ENCODE results near the gene GOLGA6C.

- TF ChIP-seq ZNF444 (CRISPR knock-in tag; IDR thresholded peaks at IDR 0.05) = no peak
- no peak for TF ChIP-seq ZBTB26 (CRISPR knock-in tag; IDR thresholded peaks at IDR 0.05)
- TF ChIP-seq MYBL2 (IDR thresholded peaks at IDR 0.05; ENCODE audit: low read depth) = no peak
- no peak for TF ChIP-seq MYBL2 (CRISPR knock-in tag; IDR thresholded peaks at IDR 0.05; ENCODE audit: borderline replicate concordance)
- no peak for TF ChIP-seq CREM (IDR thresholded peaks at IDR 0.05; ENCODE audit: low read depth)
- no peak for TF ChIP-seq ARHGAP35 (IDR thresholded peaks at IDR 0.05; ENCODE audit: partially characterized antibody)
- no peak for TF ChIP-seq ZNF644 (tag; IDR thresholded peaks at IDR 0.05; ENCODE audit: low read depth)
- TF ChIP-seq JUN (IDR thresholded peaks at IDR 0.05; ENCODE audit: borderline replicate concordance, low read depth, low read length) = no peak
- no peak for TF ChIP-seq JUN (CRISPR knock-in tag; IDR thresholded peaks at IDR 0.05; ENCODE audit: borderline replicate concordance)
- TF ChIP-seq STAT6 (CRISPR knock-in tag; IDR thresholded peaks at IDR 0.05) = no peak
- no peak for TF ChIP-seq GTF2F1 (IDR thresholded peaks at IDR 0.05; ENCODE audit: low read depth, low read length)
- TF ChIP-seq NFRKB (IDR thresholded peaks at IDR 0.05; ENCODE audit: low read depth) = no peak
- TF ChIP-seq ELF1 (tag; IDR thresholded peaks at IDR 0.05) = no peak
- no peak for TF ChIP-seq MAFK (IDR thresholded peaks at IDR 0.05; ENCODE audit: low read length)
These were observed 44.2 kb downstream of the GOLGA6C start for GRCh38 chr15:75302318-75302717.
